DMS 273 (cell line): ENCODE results near the gene OR1D5.
"Not testable (repeated sequence)": the region's sequence is repeated elsewhere in the genome, so short reads cannot be mapped to it uniquely, and the experiment has no call there.

Experiments used
- DNase-seq: peaks from one replicate; lab custom pipeline; 2025; ENCODE audit not compliant: unreplicated experiment; lab: John Stamatoyannopoulos, UW

OR1D5 gene, protein sequence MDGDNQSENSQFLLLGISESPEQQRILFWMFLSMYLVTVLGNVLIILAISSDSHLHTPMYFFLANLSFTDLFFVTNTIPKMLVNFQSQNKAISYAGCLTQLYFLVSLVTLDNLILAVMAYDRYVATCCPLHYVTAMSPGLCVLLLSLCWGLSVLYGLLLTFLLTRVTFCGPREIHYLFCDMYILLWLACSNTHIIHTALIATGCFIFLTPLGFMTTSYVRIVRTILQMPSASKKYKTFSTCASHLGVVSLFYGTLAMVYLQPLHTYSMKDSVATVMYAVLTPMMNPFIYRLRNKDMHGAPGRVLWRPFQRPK

GRCh38 chr17:3063507-3063906 is at the start of gene OR1D5:
OR1D5 (minus strand) TSS chr17:3063607; CDS start chr17:3063607, 0 bp downstream.
- not testable (repeated sequence) for DNase-seq

- DNase-seq, result no peak
Observed at GRCh38 chr17:3104322-3104721, 40.9 kb upstream of the OR1D5 start, which contains the start of gene OR1D2. OR1D2 (minus strand) TSS chr17:3104422; CDS start chr17:3092996, 11,426 bp downstream.

DNA sequence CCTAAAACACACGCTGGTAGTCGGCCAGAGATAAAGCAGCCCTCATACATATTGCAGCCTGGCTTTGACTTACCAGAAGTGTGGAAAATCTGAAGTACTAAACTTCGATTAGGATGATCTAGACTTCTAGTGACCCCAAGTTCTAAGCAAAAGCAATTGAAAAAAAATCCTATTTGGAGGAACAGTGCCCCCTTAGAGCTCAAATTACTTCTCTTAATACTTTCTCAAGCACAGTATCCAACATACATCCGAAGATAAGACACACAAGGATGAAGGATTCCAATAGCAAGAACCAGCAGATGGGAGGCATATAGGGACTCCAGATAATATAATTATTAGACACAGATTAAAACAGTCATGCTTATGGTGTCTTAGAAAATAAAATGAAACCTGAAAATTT is 10.4 kb upstream of the OR1D5 start:
- not testable (repeated sequence) for DNase-seq

DNA sequence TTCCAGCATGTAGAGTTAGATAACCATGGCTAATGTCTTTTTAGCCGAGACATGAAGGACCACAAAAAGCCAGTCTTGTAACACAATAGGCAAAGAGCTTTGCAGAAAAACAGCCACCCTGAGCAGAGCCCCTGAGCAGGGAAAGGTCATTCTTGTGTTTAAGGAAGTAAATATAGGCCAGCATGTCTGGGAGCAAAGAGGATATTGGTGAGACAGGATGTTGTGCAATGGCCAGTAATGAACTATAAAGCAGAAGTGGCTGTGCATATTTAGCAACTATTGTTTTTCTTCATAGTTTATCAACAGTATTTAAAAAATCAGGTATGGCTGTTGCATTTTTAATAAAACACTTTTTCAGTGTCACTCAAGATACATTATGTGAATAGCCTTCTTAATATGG is 1.8 kb upstream of the OR1D5 start:
- not testable (repeated sequence) for DNase-seq

DNA sequence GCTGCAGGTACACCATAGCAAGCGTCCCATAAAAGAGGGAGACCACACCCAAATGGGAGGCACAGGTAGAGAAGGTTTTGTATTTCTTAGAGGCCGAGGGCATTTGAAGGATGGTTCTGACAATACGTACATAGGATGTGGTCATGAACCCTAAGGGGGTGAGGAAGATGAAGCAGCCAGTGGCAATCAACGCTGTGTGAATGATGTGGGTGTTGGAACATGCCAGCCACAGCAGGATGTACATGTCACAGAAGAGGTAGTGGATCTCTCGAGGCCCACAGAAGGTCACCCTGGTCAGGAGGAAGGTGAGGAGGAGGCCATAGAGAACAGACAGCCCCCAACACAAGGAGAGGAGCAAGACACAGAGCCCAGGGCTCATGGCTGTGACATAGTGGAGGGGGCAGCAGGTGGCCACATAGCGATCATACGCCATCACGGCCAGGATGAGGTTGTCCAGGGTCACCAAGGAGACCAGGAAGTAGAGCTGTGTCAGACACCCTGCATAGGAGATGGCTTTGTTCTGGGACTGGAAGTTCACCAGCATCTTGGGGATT is 506 bp downstream of the OR1D5 start:
- DNase-seq, result not testable (repeated sequence)

DNA sequence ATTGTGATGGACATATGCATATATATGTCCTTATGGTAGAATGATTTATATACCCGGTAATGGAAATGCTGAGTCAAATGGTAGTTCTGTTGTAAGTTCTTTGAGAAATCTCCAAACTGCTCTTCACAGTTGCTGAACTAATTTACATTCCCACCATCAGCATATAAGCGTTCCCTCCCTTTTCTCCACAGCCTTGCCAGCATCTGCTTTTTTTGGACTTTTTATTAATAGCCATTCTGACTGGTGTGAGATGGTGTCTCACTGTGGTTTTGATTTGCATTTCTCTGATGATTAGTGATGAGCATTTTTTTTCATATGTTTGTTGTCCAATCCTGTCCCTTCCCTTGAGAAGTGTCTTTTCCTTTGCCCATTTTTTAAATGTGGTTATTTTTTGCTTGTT is 8.5 kb downstream of the OR1D5 start:
- not testable (repeated sequence) for DNase-seq

GRCh38 chr17:3049705-3050295 is 13.6 kb downstream of the OR1D5 start:
- no peak for DNase-seq

DNA sequence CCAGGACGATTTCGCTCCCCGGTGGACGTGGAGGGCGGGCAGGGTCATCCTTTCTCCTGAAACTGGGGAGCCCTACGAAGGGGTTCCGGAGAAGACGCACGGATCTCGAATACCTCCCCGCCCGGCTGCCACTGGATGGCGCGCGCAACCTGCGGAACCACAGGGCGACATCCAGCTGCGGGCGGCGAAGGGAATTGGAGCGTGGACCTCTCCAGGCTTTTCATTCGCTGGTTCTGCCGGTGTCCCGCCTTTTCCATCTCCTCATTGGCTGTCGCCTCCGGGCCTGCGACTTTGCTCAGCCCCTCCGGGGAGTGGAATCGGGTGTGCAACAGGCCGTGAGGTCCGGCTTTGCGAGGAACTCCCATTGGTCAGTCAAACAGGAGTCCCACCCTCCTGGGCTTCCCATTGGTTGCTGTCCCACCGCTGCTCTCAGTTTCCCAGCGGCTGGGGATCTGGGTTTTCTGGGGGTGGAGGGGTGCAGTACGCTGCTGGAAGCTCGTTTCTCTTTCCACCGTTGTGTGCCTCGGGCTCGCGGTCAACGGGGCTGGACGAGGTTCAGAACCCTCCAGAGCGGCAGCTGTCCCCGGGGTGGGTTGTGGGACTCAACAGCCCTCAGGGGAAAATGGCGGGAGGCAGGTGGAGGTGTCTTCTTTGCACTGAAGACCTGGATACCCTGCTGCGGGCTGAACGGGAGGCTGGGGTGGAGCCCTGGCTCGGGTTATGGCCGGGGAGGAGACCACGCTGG is 14.5 kb downstream of the OR1D5 start:
- DNase-seq, result peak; percentile 97

DNA sequence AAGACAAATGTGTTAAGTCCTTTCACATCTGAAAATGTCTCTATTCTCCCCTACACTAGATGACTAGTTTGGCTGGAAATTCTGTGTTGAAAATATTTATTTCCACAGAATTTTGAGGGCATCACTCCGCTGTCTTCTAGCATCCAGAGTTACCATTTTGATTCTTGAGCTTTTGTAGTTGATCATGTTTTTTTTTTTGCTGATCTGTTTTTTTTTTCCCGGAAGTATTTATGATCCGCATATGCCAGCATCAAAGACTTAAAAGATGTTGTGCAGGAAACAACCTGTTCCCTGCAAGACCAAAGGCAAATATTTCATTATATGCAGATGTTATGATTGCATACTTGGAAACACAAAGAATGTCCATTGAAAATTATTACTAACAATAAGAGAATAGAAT is 16.7 kb downstream of the OR1D5 start:
- no peak for DNase-seq

DNA sequence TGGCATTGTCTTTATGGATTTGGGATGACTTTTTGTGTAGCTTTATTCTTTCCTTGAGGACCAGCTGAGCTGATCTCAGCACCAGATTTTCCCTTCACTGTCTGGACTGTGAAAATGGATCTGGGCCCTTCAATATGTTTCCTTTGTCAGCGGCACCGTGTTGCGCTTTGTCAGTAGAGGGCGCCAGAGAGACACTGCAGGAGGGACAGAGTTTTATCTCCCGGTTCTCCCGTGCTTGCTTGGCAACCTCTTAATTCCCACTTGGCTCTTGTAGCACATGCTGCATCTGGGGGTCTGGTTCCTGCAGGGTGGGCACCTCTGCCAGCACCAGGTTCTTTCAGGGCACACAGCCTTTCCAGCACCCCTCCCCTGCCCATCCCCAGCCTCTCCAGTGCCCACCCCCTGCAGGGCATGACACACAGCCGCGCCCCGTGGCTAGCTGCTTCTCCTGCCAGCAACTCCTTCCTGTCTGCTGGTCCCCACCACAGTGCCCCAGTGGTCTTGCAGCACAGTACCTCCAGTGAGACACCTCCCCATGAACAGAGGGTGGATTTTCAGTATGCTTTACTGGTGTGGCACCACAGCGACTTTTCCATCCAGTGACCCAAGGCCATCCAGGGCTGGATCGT is 19.6 kb downstream of the OR1D5 start:
- DNase-seq, result peak; percentile 55

DNA sequence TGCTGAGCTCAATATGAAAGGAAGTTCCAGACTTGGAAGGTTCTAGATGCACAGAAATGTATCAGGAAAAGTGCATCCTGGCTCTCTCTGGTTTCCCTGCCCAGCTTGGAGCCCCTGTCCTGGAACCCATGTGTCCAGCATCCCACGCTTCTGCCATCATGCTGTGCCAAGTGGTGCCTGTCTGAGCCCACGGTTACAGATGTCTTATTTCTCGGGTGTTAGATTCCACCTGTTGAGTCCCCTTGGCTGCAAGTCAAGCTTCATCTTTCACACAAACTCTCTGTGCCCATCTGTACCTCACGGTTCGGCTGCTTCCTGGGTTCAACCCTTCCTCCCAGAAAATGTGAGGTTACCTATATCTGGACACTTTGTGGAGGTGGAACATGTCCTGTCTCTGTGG is 22.5 kb downstream of the OR1D5 start:
- peak; percentile 19 for DNase-seq

- peak; percentile 22 for DNase-seq
Observed at GRCh38 chr17:3039736-3040135, 23.7 kb downstream of the OR1D5 start.

DNA sequence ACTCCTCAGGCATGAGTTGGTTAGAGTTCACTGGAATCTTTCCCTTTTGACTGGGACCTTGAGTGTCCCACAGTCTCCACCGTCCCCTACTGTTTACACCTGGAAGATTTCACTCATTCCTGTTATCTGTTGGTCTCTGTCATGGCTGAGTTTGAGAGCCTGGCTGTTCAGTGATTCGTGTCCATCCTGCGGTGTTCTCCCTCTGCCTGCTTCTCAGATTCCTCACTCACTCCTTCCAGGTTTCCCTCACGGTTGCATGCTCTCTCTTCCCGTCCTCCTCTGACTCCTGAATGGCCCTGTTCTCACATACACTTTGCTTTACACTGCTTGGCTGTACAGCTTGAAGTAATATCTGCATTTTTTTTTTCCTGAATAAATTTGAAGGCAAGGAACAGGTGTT is 24.5 kb downstream of the OR1D5 start:
- no peak for DNase-seq

GRCh38 chr17:3037259-3037658 is 26.1 kb downstream of the OR1D5 start:
- peak; percentile 18 for DNase-seq

- no peak for DNase-seq
Observed at GRCh38 chr17:3036800-3037199, 26.6 kb downstream of the OR1D5 start.

- no peak for DNase-seq
Observed at GRCh38 chr17:3035968-3036280, 27.5 kb downstream of the OR1D5 start.

DNA sequence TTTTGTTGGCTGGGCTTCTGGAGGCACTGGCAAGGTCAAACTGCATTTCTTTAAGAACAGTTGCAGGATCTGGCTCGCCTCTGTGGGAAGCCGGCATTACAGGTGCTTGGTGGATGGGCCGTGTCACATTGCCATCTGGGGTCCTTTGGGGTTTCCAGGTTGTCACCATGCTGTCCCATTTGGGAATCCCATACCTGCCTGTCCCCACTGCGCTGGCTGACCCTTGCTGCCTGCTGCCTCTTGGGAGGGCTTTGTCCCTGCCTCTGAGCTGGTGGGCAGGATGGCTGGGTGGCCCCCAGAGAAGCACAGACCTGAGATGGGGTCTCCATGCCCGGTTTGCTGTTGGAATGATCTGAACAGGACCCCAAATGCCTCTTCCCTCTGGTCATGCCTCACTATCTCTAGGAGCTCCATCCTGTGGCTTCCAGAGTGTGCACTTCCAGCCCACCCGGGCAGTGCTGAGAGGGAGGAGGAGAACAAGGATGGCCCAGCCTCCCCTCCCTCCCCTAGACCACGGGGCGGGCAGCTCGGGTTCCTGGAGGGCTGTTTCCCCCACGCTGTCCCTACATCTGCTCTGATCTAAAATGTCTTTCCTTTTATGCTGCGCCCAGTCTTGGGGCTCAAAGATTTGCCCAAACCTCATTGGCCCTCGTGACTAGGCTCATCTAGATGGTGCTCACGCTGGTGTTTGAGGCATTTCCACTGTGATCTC is 28.0 kb downstream of the OR1D5 start:
- no peak for DNase-seq

DNA sequence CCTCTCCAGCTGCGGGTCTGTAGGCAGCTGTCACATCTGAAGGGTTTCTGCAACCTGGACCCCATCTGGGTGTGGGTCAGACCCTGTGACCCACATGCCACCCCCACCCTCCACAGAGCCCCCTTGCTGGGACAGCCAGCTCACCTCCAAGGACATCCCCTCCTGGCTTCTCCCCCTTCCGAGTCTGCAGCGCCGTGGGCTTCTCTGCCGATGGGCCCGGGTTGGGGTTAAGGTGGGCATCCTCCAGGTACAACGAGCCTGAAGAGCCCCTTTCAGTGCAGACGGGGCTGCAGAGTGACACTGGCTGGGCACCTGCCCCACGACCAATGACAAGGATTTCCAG is 28.9 kb downstream of the OR1D5 start:
- DNase-seq, result no peak

DNA sequence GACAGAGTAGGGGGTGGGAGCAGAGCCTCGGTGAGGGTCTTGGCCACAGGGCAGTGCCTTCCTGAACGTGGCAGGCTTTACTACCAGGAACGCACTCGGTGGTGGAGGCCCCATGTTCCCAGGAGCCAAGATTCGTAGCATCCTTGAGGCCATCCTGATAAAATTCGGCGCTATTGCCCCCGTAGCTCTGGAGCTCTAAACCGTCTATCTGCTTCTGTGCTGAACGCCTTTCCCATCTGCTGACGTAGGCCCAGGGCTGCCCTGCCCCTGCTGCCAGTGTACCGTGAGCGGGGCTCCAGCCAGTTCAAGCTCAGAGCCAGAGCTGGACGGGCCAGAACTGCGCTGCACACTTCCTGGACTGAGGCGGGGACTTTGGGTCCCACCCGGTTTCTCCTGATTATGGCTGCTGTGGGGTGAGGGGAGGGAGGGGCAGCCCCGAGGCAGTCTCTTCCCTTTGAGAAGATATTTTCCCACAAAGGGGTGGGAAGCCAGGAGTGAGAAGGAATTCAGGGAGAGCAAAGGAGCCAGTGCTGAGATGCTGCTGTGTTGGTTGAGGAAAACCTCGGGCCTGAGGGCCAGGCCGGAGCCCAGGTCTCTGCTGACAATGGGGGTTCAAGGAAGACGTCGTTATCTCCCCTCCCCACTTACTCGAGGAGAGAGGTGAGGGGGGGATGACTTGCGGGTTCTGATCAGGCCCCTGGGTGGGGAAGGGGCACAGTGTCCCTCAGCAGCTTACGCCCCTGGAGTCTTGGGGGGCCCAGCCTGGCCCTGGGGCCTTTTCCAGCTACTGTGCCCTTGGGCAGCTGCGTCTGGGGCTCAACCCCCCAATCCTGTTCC is 29.4 kb downstream of the OR1D5 start:
- DNase-seq, result no peak

DNA sequence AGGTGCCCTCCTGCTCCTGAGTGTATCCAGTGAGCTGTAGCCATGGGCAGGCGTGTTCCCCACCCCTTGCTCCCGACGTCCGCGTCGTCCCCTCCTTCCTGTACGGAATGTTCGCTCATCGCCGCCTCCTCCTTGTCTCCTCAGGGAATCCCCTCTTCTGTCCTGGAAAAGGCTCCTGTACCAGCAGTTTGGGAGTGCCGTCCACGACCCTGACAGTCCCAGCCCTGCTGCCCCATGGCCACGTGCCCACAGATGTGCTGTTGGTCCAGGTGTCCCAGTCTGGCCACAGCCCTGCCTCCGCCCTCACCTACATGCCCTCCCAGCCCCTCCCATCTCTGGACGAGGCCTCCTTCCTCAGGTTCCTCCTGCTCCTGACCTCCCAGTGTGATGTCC is 30.2 kb downstream of the OR1D5 start:
- DNase-seq, result no peak
